Measurements from ENCODE around the gene PNPLA3.

DNA sequence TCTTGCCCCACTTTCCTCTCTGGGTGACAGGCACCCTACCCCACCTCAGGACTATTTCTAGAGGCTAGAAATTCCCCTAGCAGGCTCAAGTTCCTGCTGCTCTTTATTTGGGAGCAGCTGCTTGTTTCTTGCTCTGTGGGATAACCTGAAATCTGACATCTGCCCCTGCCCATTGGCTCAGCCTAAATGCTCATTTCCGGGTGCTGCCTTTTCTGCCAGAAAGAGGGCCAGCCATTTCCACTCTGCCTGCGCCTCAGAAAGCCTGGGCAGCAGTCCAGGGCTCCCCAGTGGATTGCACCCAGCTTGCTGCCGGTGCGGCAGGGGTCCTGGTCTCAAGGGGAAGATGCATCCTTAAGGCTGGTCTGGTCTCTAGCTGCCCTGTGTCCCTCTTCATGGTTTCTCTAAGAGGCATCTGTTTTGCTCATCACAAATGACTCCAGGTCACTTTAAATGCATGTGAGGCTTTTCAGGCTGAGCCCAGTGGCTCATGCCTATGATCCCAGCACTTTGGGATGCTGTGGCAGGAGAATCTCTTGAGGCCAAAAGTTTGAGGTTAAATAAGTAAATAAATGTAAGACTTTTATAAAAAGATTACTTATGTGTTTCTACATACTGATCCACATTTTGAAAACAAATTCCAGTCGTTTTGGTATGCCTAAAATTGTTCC, 21.5 kb upstream of the PNPLA3 start:
- no peak for TF ChIP-seq POLR2AphosphoS5 (IDR thresholded peaks at IDR 0.05)
- TF ChIP-seq, protein P1, sequence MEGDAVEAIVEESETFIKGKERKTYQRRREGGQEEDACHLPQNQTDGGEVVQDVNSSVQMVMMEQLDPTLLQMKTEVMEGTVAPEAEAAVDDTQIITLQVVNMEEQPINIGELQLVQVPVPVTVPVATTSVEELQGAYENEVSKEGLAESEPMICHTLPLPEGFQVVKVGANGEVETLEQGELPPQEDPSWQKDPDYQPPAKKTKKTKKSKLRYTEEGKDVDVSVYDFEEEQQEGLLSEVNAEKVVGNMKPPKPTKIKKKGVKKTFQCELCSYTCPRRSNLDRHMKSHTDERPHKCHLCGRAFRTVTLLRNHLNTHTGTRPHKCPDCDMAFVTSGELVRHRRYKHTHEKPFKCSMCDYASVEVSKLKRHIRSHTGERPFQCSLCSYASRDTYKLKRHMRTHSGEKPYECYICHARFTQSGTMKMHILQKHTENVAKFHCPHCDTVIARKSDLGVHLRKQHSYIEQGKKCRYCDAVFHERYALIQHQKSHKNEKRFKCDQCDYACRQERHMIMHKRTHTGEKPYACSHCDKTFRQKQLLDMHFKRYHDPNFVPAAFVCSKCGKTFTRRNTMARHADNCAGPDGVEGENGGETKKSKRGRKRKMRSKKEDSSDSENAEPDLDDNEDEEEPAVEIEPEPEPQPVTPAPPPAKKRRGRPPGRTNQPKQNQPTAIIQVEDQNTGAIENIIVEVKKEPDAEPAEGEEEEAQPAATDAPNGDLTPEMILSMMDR (IDR thresholded peaks at IDR 0.05), result no peak
